Stimulated activated CD8-positive, alpha-beta memory T cell treated with anti-CD3 and anti-CD28 coated beads, Interleukin-4, amount 100 ng/mL, for 24 hours (primary cell): ENCODE results near the gene AXIN2.

Experiments
- DNase-seq: peaks from one replicate; pipeline ENCODE4 v3.0.0-alpha.2; 2020; ENCODE audit warnings: low read depth

AXIN2 gene

GRCh38 chr17:65584604-65585521, 23.4 kb upstream of the AXIN2 start:
- no peak for DNase-seq

- DNase-seq, result no peak
Observed at GRCh38 chr17:65583921-65584603, 22.6 kb upstream of the AXIN2 start.

- no peak for DNase-seq
Observed at GRCh38 chr17:65576939-65577338, 15.5 kb upstream of the AXIN2 start.

- DNase-seq, result no peak
Observed at GRCh38 chr17:65573282-65573602, 11.8 kb upstream of the AXIN2 start.

- DNase-seq, result no peak
Observed at GRCh38 chr17:65572581-65573281, 11.3 kb upstream of the AXIN2 start.

- no peak for DNase-seq
Observed at GRCh38 chr17:65572186-65572580, 10.7 kb upstream of the AXIN2 start.

GRCh38 chr17:65568918-65569317, 7.5 kb upstream of the AXIN2 start:
- DNase-seq, result no peak

- no peak for DNase-seq
Observed at GRCh38 chr17:65567566-65567965, 6.1 kb upstream of the AXIN2 start.

- no peak for DNase-seq
Observed at GRCh38 chr17:65565559-65565958, 4.1 kb upstream of the AXIN2 start.

- DNase-seq, result no peak
Observed at GRCh38 chr17:65564793-65565192, 3.3 kb upstream of the AXIN2 start.

GRCh38 chr17:65562206-65562531, 721 bp upstream of the AXIN2 start:
- no peak for DNase-seq

- DNase-seq, result peak; percentile 41
Observed at GRCh38 chr17:65560628-65561451, 608 bp downstream of the AXIN2 start.

- DNase-seq, result no peak
Observed at GRCh38 chr17:65559804-65560627, 1.4 kb downstream of the AXIN2 start.

GRCh38 chr17:65559461-65559803, 2.0 kb downstream of the AXIN2 start:
- DNase-seq, result no peak

- DNase-seq, result no peak
Observed at GRCh38 chr17:65558683-65559460, 2.6 kb downstream of the AXIN2 start.

- DNase-seq, result no peak
Observed at GRCh38 chr17:65558311-65558682, 3.2 kb downstream of the AXIN2 start.

GRCh38 chr17:65557349-65558310, 3.8 kb downstream of the AXIN2 start:
- DNase-seq, result no peak

GRCh38 chr17:65556910-65557348, 4.5 kb downstream of the AXIN2 start:
- no peak for DNase-seq
